Measurements from ENCODE around the gene CPA4.
A peak's percentile ranks its signal among the peaks of the same experiment; 100 is the strongest.
"Not testable (repeated sequence)": the region's sequence is repeated elsewhere in the genome, so short reads cannot be mapped to it uniquely, and the experiment has no call there.

CPA4 gene

GRCh38 chr7:130249626-130250025, 43.3 kb upstream of the CPA4 start:
- not testable (repeated sequence) for H3K79me1 ChIP-seq (replicated peaks; ENCODE audit: low read length, poor library complexity, severe bottlenecking); H3K23ac ChIP-seq (ENCODE audit: low read length in 2 of 2); H2BK5ac ChIP-seq (ENCODE audit: low read depth, low read length, poor library complexity, severe bottlenecking); H3K4ac ChIP-seq (ENCODE audit: low read depth in 1 of 2, low read length in 2 of 2); DNase-seq; H2BK12ac ChIP-seq (ENCODE audit: low read length in 2 of 2); H2AFZ ChIP-seq (ENCODE audit: low read depth, low read length); H3K14ac ChIP-seq (ENCODE audit: low read length in 2 of 2); H2BK120ac ChIP-seq (ENCODE audit: low read depth, low read length); H3K9me3 ChIP-seq (ENCODE audit: control insufficient read depth, low read length); H3K18ac ChIP-seq (ENCODE audit: low read depth in 1 of 2, low read length in 2 of 2); H3K9ac ChIP-seq (ENCODE audit: low read length); H4K8ac ChIP-seq (ENCODE audit: low read length); H2AK5ac ChIP-seq (ENCODE audit: low read length, severe bottlenecking); H3K27ac ChIP-seq (ENCODE audit: low read length, poor library complexity, severe bottlenecking); H3K36me3 ChIP-seq (ENCODE audit: control insufficient read depth in 1 of 2, insufficient read depth in 2 of 2, low read depth in 1 of 2, low read length in 2 of 2); H3K4me2 ChIP-seq (ENCODE audit: low read length, poor library complexity, severe bottlenecking); H3K27me3 ChIP-seq (ENCODE audit: control insufficient read depth in 1 of 2, insufficient read depth in 1 of 2, low read length in 2 of 2); H3K4me1 ChIP-seq (ENCODE audit: control insufficient read depth, insufficient read depth, low read depth, low read length); H2BK15ac ChIP-seq (ENCODE audit: low read depth, poor library complexity, severe bottlenecking); H4K91ac ChIP-seq (ENCODE audit: low read length); H3K4me3 ChIP-seq (ENCODE audit: insufficient read depth in 1 of 2, low read depth in 1 of 2, low read length in 2 of 2)
- 100% methylated on average over 1 of the region's 3 CpGs for WGBS

GRCh38 chr7:130254555-130254954, 38.4 kb upstream of the CPA4 start:
- Histone ChIP-seq H3K4me2 (ENCODE audit: low read length, poor library complexity, severe bottlenecking) (no peak overlapping the region), H3K9ac (ENCODE audit: low read length) (no peak overlapping the region), H3K27me3 (ENCODE audit: control insufficient read depth in 1 of 2, insufficient read depth in 1 of 2, low read length in 2 of 2) (no peaks in the 10 kb centered on the region), H2AFZ (ENCODE audit: low read depth, low read length) (no peak overlapping the region), H3K14ac (ENCODE audit: low read length in 2 of 2) (peak overlapping the region in 1 of 2 experiments; percentile 48), H3K79me1 (replicated peaks; ENCODE audit: low read length, poor library complexity, severe bottlenecking) (no peaks in the 10 kb centered on the region), H3K9me3 (ENCODE audit: control insufficient read depth, low read length) (peaks cover 37% of the 10 kb centered on the region), H4K8ac (ENCODE audit: low read length) (peak overlapping the region; percentile 54), H2BK5ac (ENCODE audit: low read depth, low read length, poor library complexity, severe bottlenecking) (no peak overlapping the region), H3K4me3 (ENCODE audit: insufficient read depth in 1 of 2, low read depth in 1 of 2, low read length in 2 of 2) (no peak overlapping the region), H2BK15ac (ENCODE audit: low read depth, poor library complexity, severe bottlenecking) (no peak overlapping the region), H3K27ac (ENCODE audit: low read length, poor library complexity, severe bottlenecking) (no peak overlapping the region), H2BK120ac (ENCODE audit: low read depth, low read length) (no peak overlapping the region), H3K4me1 (ENCODE audit: control insufficient read depth, insufficient read depth, low read depth, low read length) (no peaks in the 10 kb centered on the region), H3K18ac (ENCODE audit: low read depth in 1 of 2, low read length in 2 of 2) (no peak overlapping the region), H2BK12ac (ENCODE audit: low read length in 2 of 2) (no peak overlapping the region), H4K91ac (ENCODE audit: low read length) (no peak overlapping the region), H3K4ac (ENCODE audit: low read depth in 1 of 2, low read length in 2 of 2) (no peak overlapping the region), H3K36me3 (ENCODE audit: control insufficient read depth in 1 of 2, insufficient read depth in 2 of 2, low read depth in 1 of 2, low read length in 2 of 2) (no peaks in the 10 kb centered on the region), H2AK5ac (ENCODE audit: low read length, severe bottlenecking) (no peak overlapping the region), H3K23ac (ENCODE audit: low read length in 2 of 2) (no peak overlapping the region)
- no peak for DNase-seq
- 92% methylated on average over 6 of the region's 6 CpGs for WGBS

- Histone ChIP-seq H3K18ac (ENCODE audit: low read depth in 1 of 2, low read length in 2 of 2) (no peak overlapping the region), H3K9ac (ENCODE audit: low read length) (no peak overlapping the region), H3K4me3 (ENCODE audit: insufficient read depth in 1 of 2, low read depth in 1 of 2, low read length in 2 of 2) (no peak overlapping the region), H3K79me1 (replicated peaks; ENCODE audit: low read length, poor library complexity, severe bottlenecking) (no peaks in the 10 kb centered on the region), H3K36me3 (ENCODE audit: control insufficient read depth in 1 of 2, insufficient read depth in 2 of 2, low read depth in 1 of 2, low read length in 2 of 2) (no peaks in the 10 kb centered on the region), H3K4me1 (ENCODE audit: control insufficient read depth, insufficient read depth, low read depth, low read length) (no peaks in the 10 kb centered on the region), H4K91ac (ENCODE audit: low read length) (no peak overlapping the region), H3K27ac (ENCODE audit: low read length, poor library complexity, severe bottlenecking) (no peak overlapping the region), H2BK12ac (ENCODE audit: low read length in 2 of 2) (no peak overlapping the region), H2AFZ (ENCODE audit: low read depth, low read length) (no peak overlapping the region), H3K4ac (ENCODE audit: low read depth in 1 of 2, low read length in 2 of 2) (no peak overlapping the region), H4K8ac (ENCODE audit: low read length) (no peak overlapping the region), H3K23ac (ENCODE audit: low read length in 2 of 2) (no peak overlapping the region), H3K9me3 (ENCODE audit: control insufficient read depth, low read length) (peaks cover 58% of the 10 kb centered on the region), H2AK5ac (ENCODE audit: low read length, severe bottlenecking) (no peak overlapping the region), H3K27me3 (ENCODE audit: control insufficient read depth in 1 of 2, insufficient read depth in 1 of 2, low read length in 2 of 2) (no peaks in the 10 kb centered on the region), H2BK5ac (ENCODE audit: low read depth, low read length, poor library complexity, severe bottlenecking) (no peak overlapping the region), H3K4me2 (ENCODE audit: low read length, poor library complexity, severe bottlenecking) (no peak overlapping the region), H2BK15ac (ENCODE audit: low read depth, poor library complexity, severe bottlenecking) (no peak overlapping the region), H3K14ac (ENCODE audit: low read length in 2 of 2) (no peak overlapping the region), H2BK120ac (ENCODE audit: low read depth, low read length) (no peak overlapping the region)
- no peak for DNase-seq
- 72% methylated on average over 2 of the region's 2 CpGs for WGBS
Measured at GRCh38 chr7:130256704-130257103, 36.3 kb upstream of the CPA4 start.

- WGBS: no CpG with 5 or more reads among the region's 1 CpG
- H2AK5ac ChIP-seq (ENCODE audit: low read length, severe bottlenecking): no peak overlapping the region
- H3K14ac ChIP-seq (ENCODE audit: low read length in 2 of 2): no peak overlapping the region
- H3K79me1 ChIP-seq (replicated peaks; ENCODE audit: low read length, poor library complexity, severe bottlenecking): no peaks in the 10 kb centered on the region
- no peaks in the 10 kb centered on the region for H3K4me1 ChIP-seq (ENCODE audit: control insufficient read depth, insufficient read depth, low read depth, low read length)
- no peak overlapping the region for H3K4me3 ChIP-seq (ENCODE audit: insufficient read depth in 1 of 2, low read depth in 1 of 2, low read length in 2 of 2)
- H3K18ac ChIP-seq (ENCODE audit: low read depth in 1 of 2, low read length in 2 of 2): no peak overlapping the region
- H2AFZ ChIP-seq (ENCODE audit: low read depth, low read length): no peak overlapping the region
- H3K4me2 ChIP-seq (ENCODE audit: low read length, poor library complexity, severe bottlenecking): no peak overlapping the region
- H3K27ac ChIP-seq (ENCODE audit: low read length, poor library complexity, severe bottlenecking): no peak overlapping the region
- no peak overlapping the region for H4K8ac ChIP-seq (ENCODE audit: low read length)
- H3K27me3 ChIP-seq (ENCODE audit: control insufficient read depth in 1 of 2, insufficient read depth in 1 of 2, low read length in 2 of 2): no peaks in the 10 kb centered on the region
- no peak overlapping the region for H2BK12ac ChIP-seq (ENCODE audit: low read length in 2 of 2)
- no peak overlapping the region for H3K23ac ChIP-seq (ENCODE audit: low read length in 2 of 2)
- no peak overlapping the region for H2BK5ac ChIP-seq (ENCODE audit: low read depth, low read length, poor library complexity, severe bottlenecking)
- H3K9me3 ChIP-seq (ENCODE audit: control insufficient read depth, low read length): peaks cover 65% of the 10 kb centered on the region
- H3K4ac ChIP-seq (ENCODE audit: low read depth in 1 of 2, low read length in 2 of 2): no peak overlapping the region
- no peaks in the 10 kb centered on the region for H3K36me3 ChIP-seq (ENCODE audit: control insufficient read depth in 1 of 2, insufficient read depth in 2 of 2, low read depth in 1 of 2, low read length in 2 of 2)
- no peak overlapping the region for H4K91ac ChIP-seq (ENCODE audit: low read length)
- H2BK15ac ChIP-seq (ENCODE audit: low read depth, poor library complexity, severe bottlenecking): no peak overlapping the region
- H3K9ac ChIP-seq (ENCODE audit: low read length): no peak overlapping the region
- no peak for DNase-seq
- H2BK120ac ChIP-seq (ENCODE audit: low read depth, low read length): no peak overlapping the region
Measured at GRCh38 chr7:130258494-130259078, 34.4 kb upstream of the CPA4 start.

Measured in mesenchymal stem cell (in vitro differentiated cells and primary cell).